HepG2 (cell line): ENCODE results near the gene LRR1.
"Not testable (repeated sequence)": the region's sequence is repeated elsewhere in the genome, so short reads cannot be mapped to it uniquely, and the experiment has no call there.

Experiments used
- ATF5 ChIP-seq: sonication (generic); formaldehyde crosslinking; IDR thresholded peaks from 2 replicates; pipeline ENCODE4 v1.4.0; 2020; ENCODE audit warnings: mild to moderate bottlenecking, low read depth, missing genetic modification reagents
- CTCF ChIP-seq: sonication (generic); formaldehyde crosslinking; IDR thresholded peaks from 2 replicates; pipeline ENCODE4 v1.5.0; 2020; ENCODE audit warnings: mild to moderate bottlenecking, missing genetic modification reagents, moderate library complexity
- GABPB1 ChIP-seq: IDR thresholded peaks from 2 replicates; pipeline ENCODE4 v1.6.1; 2016; ENCODE audit warnings: mild to moderate bottlenecking, missing genetic modification reagents, moderate library complexity, missing compliant biosample characterization
- PBX3 ChIP-seq: sonication (generic); formaldehyde crosslinking; IDR thresholded peaks from 2 replicates; pipeline ENCODE4 v1.8.1; 2023; ENCODE audit warnings: missing genetic modification reagents, inconsistent platforms, borderline replicate concordance
- PHF20 ChIP-seq: sonication (generic); formaldehyde crosslinking; IDR thresholded peaks from 2 replicates; pipeline ENCODE4 v1.5.0; 2020; ENCODE audit warnings: mild to moderate bottlenecking, missing genetic modification reagents
- RNF219 ChIP-seq: sonication (generic); formaldehyde crosslinking; IDR thresholded peaks from 2 replicates; pipeline ENCODE4 v1.5.0; 2020; ENCODE audit warnings: mild to moderate bottlenecking, missing genetic modification reagents
- SMC3 ChIP-seq: IDR thresholded peaks from 2 replicates; pipeline ENCODE4 v1.6.1; 2011; ENCODE audit warnings: low read length, improper control_type of control experiment
- SUZ12 ChIP-seq: fragments of 150-350 bp; IDR thresholded peaks from 2 replicates; pipeline ENCODE4 v1.6.1; 2014; ENCODE audit warnings: low read depth, low read length
- USF2 ChIP-seq, 2 experiments: sonication (generic) in 1 of 2; formaldehyde crosslinking in 1 of 2; IDR thresholded peaks; 2 replicates each; pipeline versions ENCODE4 v1.5.1 to v1.6.1; 2011 to 2020; ENCODE audit warnings: borderline replicate concordance in 1 of 2, low read depth in 1 of 2, low read length in 1 of 2, mild to moderate bottlenecking in 1 of 2, missing genetic modification reagents in 1 of 2, moderate library complexity in 1 of 2
- ZBTB7B ChIP-seq: sonication (generic); formaldehyde crosslinking; IDR thresholded peaks from 2 replicates; pipeline ENCODE4 v1.4.0; 2020; ENCODE audit warnings: missing genetic modification reagents
- ZNF552 ChIP-seq: sonication (generic); formaldehyde crosslinking; IDR thresholded peaks from 2 replicates; pipeline ENCODE4 v1.9.0; 2022; ENCODE audit warnings: missing genetic modification reagents, mild to moderate bottlenecking, borderline replicate concordance
- ZNF639 ChIP-seq: conservative IDR thresholded peaks from 2 replicates; pipeline ENCODE4 v1.6.1; 2018; ENCODE audit warnings: missing genetic modification reagents

- not testable (repeated sequence) for TF ChIP-seq RNF219 (CRISPR knock-in tag); GABPB1 (CRISPR knock-in tag); ZNF552 (CRISPR knock-in tag); PBX3 (CRISPR knock-in tag); ATF5; ZBTB7B (CRISPR knock-in tag); PHF20 (CRISPR knock-in tag); ZNF639 (CRISPR knock-in tag); CTCF; SUZ12; SMC3; USF2 (IDR thresholded peaks at IDR 0.05; ENCODE audit: low read depth, low read length); USF2 (CRISPR knock-in tag; IDR thresholded peaks at IDR 0.05; ENCODE audit: borderline replicate concordance)
Observed at GRCh38 chr14:49584981-49585640, 13.6 kb upstream of the LRR1 start.
